Measurements from ENCODE around the gene ANKMY1.

DNA sequence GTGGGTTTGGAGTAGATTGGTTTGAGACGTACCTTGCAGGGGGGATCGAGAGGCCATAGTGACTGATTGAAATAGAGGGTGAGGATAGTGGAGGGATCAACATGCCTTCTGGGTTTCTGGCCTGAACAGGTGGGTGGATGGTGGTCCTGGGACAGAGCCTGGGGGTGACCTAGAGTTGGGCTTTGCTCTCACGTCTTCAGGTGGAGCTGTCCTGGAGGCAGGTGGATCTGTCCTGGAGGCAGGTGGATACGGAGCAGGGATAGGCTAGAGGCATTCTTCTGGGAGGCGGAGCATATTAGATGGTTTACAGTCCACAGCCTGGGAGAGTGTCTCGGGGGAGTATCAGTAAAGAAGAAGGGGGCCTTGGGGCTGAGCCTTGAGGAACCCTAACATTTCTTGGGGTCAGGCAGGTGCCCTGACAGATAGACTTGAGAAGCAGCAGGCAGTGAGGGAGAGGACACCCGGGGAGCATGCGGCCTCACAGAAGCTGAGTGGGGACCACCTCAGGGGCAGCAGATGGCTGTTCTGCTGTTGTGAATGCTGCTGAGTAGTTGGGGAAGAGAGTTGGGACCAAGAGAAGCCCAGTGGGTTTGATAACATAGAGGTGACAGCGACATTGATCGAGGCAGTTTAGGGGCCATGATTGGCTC, 30.3 kb upstream of the ANKMY1 start:
- no peak for TF ChIP-seq POLR2A (IDR thresholded peaks at IDR 0.05)
- TF ChIP-seq, protein P1, sequence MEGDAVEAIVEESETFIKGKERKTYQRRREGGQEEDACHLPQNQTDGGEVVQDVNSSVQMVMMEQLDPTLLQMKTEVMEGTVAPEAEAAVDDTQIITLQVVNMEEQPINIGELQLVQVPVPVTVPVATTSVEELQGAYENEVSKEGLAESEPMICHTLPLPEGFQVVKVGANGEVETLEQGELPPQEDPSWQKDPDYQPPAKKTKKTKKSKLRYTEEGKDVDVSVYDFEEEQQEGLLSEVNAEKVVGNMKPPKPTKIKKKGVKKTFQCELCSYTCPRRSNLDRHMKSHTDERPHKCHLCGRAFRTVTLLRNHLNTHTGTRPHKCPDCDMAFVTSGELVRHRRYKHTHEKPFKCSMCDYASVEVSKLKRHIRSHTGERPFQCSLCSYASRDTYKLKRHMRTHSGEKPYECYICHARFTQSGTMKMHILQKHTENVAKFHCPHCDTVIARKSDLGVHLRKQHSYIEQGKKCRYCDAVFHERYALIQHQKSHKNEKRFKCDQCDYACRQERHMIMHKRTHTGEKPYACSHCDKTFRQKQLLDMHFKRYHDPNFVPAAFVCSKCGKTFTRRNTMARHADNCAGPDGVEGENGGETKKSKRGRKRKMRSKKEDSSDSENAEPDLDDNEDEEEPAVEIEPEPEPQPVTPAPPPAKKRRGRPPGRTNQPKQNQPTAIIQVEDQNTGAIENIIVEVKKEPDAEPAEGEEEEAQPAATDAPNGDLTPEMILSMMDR (IDR thresholded peaks at IDR 0.05), result no peak
- TF ChIP-seq POLR2AphosphoS5 (IDR thresholded peaks at IDR 0.05; ENCODE audit: insufficient read depth in 1 of 2, low read depth in 1 of 2), result no peak

All from vagina (tissue), 2 donors.